ENCODE measurements around the gene NANOS1. TPM values are rescaled to one million over a fixed set of nuclear protein-coding genes. Genes with fewer than 3 reads are reported as not detected.

NANOS1 gene
- total RNA-seq, 4 donors from 2014 or later, result 1.6 to 18.5 (median 12.2) TPM

- no peak for ATAC-seq (ENCODE audit: low FRiP score)
- TF ChIP-seq, protein P1, sequence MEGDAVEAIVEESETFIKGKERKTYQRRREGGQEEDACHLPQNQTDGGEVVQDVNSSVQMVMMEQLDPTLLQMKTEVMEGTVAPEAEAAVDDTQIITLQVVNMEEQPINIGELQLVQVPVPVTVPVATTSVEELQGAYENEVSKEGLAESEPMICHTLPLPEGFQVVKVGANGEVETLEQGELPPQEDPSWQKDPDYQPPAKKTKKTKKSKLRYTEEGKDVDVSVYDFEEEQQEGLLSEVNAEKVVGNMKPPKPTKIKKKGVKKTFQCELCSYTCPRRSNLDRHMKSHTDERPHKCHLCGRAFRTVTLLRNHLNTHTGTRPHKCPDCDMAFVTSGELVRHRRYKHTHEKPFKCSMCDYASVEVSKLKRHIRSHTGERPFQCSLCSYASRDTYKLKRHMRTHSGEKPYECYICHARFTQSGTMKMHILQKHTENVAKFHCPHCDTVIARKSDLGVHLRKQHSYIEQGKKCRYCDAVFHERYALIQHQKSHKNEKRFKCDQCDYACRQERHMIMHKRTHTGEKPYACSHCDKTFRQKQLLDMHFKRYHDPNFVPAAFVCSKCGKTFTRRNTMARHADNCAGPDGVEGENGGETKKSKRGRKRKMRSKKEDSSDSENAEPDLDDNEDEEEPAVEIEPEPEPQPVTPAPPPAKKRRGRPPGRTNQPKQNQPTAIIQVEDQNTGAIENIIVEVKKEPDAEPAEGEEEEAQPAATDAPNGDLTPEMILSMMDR (IDR thresholded peaks at IDR 0.05), result no peak
Measured at GRCh38 chr10:118995739-118996138, 33.8 kb upstream of the NANOS1 start.

DNA sequence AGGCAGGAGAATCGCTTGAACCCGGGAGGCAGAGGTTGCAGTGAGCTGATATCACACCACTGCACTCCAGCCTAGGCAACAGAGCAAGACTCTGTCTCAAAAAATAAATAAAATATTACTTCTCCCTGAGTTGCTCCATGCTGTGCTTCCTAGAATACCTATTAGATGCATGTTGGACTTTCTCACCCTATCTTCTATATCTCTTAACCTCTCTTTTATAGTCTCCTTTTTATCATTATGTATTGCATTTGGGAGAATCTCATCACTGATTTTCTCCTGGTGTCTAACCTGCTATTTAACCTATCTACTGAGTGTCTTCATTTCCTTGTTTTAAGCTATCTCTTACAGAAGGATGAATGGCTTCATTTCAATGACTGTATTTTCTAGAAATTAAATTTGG lies 32.1 kb upstream of the NANOS1 start:
- no peak for ATAC-seq (ENCODE audit: low FRiP score)
- DNase-seq (ENCODE audit: low spot score), result no peak
- TF ChIP-seq, protein P1 (IDR thresholded peaks at IDR 0.05), result no peak

More at GRCh38 chr10:118995739-118996138, 33.8 kb upstream of the NANOS1 start:
- no peak for DNase-seq (ENCODE audit: low spot score)

GRCh38 chr10:118998183-118998582 lies 31.3 kb upstream of the NANOS1 start:
- DNase-seq (ENCODE audit: low spot score), result no peak
- no peak for ATAC-seq (ENCODE audit: low FRiP score)
- TF ChIP-seq, protein P1 (IDR thresholded peaks at IDR 0.05), result no peak

GRCh38 chr10:119001717-119002500 lies 27.6 kb upstream of the NANOS1 start:
- no peak for DNase-seq (ENCODE audit: low spot score)

GRCh38 chr10:119003572-119004289 lies 25.8 kb upstream of the NANOS1 start:
- DNase-seq (ENCODE audit: low spot score), result no peak
- ATAC-seq (ENCODE audit: low FRiP score), result no peak
- TF ChIP-seq, protein P1 (IDR thresholded peaks at IDR 0.05), result no peak

More at GRCh38 chr10:119001717-119002500, 27.6 kb upstream of the NANOS1 start:
- TF ChIP-seq, protein P1 (IDR thresholded peaks at IDR 0.05), result no peak
- ATAC-seq (ENCODE audit: low FRiP score), result no peak

GRCh38 chr10:119005362-119006043 lies 24.0 kb upstream of the NANOS1 start:
- TF ChIP-seq, protein P1 (IDR thresholded peaks at IDR 0.05), result no peak
- no peak for ATAC-seq (ENCODE audit: low FRiP score)
- DNase-seq (ENCODE audit: low spot score), result no peak
